Activated CD8-positive, alpha-beta memory T cell treated with anti-CD3 and anti-CD28 coated beads, Interleukin-2, amount 50 U/mL, for 4 hours (primary cell): ENCODE results near the gene KCNJ13.
"Not testable (repeated sequence)": the region's sequence is repeated elsewhere in the genome, so short reads cannot be mapped to it uniquely, and the experiment has no call there.

Experiments used
- DNase-seq: peaks from one replicate; pipeline ENCODE4 v3.0.0-alpha.2; 2020

KCNJ13 gene

DNA sequence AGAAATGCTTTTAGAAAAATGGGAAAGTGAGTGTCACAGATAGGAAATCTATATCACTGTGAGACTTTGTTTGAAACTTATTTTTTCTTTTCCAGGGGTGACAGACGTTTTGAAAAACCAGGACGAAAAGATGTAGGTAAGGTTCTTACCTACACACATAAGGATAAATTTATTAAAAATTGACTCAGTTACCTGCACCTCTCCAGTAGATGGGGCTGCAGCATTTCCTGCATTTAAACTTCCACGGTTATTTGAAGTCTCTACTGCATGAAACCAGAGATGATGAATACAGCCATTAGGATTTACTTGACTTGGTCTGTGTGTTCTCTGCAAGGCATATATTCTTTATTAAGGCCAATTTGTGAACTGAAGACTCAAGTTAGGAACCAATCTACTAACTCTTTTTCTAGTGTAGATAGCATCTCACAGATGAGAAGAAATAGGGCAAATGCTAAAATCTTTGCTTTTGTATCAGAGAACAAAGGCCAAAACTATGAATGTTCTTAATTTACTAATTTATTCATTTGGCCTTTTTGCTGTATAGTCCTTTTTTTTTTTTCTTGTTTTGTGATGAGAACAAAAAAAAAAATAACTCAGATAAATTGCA lies 15.0 kb downstream of the KCNJ13 start:
- peak; percentile 21 for DNase-seq

DNA sequence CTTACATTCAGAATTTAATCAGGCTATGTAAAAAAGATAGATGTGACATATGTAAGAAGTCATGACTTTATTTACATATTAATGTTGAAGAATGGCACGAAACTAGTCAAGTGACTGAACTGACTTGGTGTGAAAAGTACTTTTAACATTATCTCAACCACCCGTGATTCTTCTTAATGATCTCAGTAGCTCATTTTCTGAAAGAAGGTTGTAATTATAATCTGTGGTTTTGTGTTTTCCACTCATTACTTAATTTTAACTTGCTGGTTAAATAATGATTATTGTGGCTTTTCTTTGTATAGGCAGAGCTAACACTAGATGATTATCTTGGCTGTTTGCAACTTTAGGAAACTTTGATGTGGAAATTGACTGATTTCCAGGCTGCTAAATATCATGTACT lies 18.5 kb downstream of the KCNJ13 start:
- DNase-seq: no peak

DNA sequence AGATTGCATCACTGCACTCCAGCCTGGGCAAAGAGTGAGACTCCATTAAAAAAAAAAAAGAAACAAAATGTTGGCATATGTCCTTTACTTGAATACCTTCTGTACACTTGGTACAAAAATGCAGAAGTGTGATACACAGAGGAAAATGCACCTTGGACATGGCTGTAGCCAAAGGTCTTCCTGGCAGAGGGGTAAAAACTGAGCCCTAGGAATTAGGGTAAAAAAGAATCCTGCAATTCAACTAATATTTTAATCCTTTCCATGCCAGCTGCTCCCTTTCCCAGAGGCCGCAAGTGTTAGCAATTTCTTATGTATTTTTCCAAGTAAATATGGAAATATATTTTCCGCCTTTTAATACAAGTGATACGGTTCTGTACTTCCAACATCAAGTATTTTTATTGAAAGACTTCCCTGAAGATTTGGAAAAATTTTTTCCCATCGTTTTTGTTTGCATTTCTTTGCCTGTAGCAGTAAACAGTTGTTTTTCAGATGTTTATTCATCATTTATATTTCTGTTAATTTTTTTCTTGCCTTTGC lies 26.2 kb downstream of the KCNJ13 start:
- no peak for DNase-seq

DNA sequence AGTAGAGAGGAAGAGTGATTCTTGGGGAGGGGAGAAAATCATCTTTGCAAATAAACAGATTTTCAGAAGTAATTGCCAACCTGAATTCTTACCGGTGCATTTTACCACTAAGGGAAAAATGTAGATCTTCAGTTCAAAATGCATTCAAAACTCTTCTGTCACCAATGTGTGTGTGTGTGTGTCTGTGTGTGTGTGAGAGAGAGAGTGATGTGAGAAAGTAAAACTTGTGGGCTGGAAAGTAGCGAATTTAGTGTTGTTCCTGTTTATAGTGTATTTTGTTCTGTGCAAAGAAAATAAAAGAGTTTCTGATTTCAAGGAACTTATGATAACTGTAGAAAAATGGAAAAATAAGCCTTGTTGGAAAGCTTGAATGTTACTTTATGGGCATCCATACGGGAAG lies 27.0 kb downstream of the KCNJ13 start:
- DNase-seq: no peak

DNA sequence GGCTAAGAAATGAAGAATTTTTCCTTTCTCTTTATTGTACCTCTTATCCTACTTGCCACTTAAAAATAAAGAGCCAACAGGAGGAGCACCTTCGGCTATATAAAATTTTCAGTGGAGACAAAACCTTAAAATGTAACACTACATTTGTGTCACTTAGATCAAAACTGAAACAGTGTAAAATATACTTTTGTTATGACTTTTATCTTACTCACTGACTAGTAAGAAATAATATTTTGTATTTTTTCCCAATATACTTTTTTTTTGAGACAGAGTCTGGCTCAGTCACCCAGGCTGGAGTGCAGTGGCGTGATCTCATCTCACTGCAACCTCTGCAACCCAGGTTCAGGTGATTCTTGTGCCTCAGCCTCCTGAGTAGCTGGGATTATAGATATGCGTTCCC lies 28.3 kb downstream of the KCNJ13 start:
- no peak for DNase-seq

DNA sequence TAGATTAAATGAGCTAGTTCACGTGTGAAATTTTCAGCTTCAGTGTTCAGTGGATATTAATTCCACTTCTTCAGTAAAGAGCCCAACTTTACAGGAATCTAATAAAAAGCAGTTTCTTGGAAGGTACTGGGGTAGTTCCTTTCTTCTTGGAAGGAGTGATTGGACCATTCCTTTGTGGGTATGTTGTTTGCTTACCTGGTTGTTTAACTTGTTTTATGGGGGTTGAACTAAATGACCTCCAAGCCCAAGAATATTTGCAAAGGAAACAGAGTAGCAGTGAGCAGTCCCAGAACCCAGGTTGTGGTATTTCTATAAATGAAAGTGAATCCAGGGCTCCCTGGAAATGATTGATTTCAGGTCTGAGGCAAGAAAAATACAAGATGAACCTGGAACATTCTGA lies 31.4 kb downstream of the KCNJ13 start:
- DNase-seq: no peak

DNA sequence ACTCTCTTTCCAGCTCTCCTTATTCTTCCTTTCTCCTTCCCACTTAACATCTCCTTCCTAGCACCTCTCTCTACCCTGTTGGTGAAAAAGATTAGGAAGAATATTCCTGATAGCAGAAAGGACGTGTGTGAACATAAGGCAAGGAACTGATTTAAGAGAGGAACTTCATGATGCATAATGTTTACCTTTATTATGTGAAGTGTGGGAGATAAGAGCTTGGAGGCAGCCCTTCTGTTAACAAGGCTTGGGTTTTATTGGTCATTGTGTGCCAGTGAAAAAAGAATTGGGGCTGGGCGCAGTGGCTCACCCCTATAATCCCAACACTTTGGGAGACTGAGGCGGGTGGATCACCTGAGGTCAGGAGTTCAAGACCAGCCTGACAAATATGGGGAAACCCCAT lies 34.4 kb downstream of the KCNJ13 start:
- DNase-seq: no peak

DNA sequence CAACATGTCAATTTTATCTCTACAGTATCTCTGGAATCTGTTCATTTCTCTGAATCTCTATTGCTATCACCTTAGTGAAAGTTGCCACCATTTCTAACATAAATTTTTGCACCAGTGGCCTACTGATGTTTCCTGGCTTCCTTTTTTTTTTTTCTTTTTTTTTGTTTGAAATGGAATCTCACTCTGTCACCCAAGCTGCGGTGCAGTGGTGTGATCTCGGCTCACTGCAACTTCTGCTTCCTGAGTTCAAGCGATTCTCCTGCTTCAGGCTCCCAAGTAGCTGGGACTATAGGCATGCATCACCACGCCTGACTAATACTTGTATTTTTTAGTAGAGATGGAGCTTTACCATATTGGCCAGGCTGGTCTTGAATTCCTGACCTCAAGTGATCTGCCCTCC lies 35.1 kb downstream of the KCNJ13 start:
- no peak for DNase-seq

DNA sequence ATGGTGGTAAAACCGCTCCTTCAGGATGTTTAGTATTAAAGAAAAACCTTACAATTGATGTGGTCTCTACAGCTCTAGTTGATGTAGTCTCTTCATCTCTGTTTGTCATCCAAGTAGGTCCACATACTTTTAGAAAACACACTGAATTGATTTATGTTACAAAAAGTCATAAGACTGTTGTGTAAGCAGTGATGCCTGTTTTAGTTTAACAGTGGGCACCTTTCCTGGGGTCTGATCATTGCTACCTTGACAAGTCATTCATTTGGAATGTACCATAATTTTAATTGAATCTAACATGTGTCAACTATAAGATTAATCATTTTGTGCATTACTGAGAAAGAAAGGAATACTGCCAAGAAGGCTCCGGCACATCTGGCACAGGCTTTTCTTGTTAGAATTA lies 44.9 kb downstream of the KCNJ13 start:
- DNase-seq: no peak

DNA sequence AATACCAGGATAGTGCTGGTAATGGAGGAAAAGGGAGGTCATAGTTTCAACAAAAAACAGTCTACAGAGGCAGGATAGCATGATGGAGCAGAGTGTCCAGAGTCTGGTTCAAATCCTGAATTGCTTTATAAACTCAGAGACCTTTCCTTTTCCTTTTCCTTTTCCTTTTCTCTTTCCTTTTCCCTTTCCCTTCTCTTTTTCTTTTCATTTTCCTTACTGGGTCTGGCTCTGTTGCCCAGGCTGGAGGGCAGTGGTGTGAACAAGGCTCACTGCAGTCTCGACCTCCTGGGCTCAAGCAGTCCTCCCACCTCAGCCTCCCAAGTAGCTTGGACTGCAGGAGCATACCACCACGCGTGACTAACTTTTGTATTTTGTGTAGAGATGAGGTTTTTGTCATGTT lies 47.6 kb downstream of the KCNJ13 start:
- DNase-seq: no peak

DNA sequence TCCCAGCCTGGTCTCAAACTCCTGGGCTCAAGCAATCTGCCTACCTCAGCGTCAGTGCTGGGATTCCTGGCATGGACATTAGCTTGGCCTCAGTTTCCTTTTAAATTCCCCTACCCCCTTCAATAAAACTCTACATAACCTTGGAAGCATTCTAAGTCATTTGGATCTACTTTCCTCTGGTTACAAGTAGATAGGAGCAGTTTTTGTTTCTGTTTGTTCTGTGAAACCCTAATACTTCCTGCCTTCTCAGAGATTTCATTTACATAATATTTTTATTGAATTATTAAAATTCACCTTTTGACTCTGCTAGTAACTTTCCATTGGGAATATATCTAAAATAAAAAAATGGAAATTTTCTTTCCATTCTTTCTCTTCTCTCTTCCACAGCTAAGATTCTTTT lies 53.3 kb downstream of the KCNJ13 start:
- DNase-seq: no peak

DNA sequence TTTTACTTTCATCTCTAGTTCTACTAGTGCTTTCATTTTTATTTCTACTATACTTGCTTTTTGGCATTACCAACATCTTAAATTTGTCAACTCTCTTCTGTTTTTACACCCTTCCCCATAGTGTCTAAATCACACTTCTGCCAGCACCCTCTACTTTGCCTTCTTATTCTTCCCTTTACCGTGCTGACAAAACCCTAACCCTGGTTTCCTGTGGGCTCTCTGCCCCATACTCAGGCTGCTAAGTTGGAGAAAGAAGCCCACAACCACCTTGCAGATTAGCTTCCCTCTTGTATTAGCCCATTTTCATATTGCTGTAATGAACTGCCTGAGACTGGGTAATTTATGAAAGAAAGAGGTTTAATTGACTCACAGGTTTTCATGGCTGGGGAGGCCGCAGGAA lies 54.5 kb downstream of the KCNJ13 start:
- DNase-seq: no peak

DNA sequence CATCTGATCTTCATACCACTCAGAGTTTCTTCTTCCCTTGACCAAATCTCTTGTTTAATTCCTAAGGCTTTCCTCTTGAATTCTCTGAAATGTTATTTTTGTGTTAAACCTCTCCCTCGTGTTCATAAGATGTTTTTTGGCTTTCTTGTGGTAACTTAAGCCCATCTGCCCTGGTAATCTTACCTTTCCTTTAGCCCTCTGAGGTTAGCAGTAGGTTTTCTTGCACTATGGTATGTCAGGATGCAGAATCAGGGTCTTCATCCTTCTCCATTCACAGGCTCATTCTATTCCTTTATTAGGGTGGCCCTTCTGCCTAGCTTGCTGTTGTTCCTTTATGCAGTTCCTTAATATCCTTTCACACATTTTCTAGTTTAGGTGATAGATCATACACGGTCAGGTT lies 55.1 kb downstream of the KCNJ13 start:
- DNase-seq: no peak

DNA sequence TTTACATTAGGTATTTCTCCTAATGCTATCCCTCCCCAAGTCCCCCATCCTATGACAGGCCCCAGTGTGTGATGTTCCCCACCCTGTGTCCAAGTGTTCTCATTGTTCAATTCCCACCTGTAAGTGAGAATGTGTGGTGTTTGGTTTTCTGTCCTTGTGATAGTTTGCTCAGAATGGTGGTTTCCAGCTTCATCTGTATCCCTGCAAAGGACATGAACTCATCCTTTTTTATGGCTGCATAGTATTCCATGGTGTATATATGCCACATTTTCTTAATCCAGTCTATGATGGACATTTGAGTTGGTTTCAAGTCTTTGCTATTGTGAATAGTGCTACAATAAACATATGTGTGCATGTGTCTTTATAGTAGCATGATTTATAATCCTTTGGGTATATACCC lies 56.3 kb downstream of the KCNJ13 start:
- not testable (repeated sequence) for DNase-seq
